KMS-11 (cell line): Measurements from ENCODE around the gene FAU.

ENCODE experiments used
- H2AFZ ChIP-seq: fragments of 200-600 bp; sonication (generic); 2 replicates; pipeline ENCODE4 v1.6.1; 2016; ENCODE audit warnings: antibody characterized with exemption, mixed run types, low read depth
- H3K27ac ChIP-seq: fragments of 200-600 bp; sonication (generic); 2 replicates; pipeline ENCODE4 v1.6.1; 2016; ENCODE audit warnings: mild to moderate bottlenecking, mixed run types
- H3K27me3 ChIP-seq: fragments of 200-600 bp; sonication (generic); 2 replicates; pipeline ENCODE4 v1.6.1; 2017; ENCODE audit warnings: mild to moderate bottlenecking, low read depth, mixed run types, moderate library complexity; ENCODE audit not compliant: insufficient read depth
- H3K36me3 ChIP-seq: fragments of 200-600 bp; sonication (generic); 2 replicates; pipeline ENCODE4 v1.6.1; 2017; ENCODE audit warnings: mild to moderate bottlenecking, mixed run types; ENCODE audit not compliant: insufficient read depth
- H3K4me1 ChIP-seq: fragments of 200-600 bp; sonication (generic); 2 replicates; pipeline ENCODE4 v1.6.1; 2016; ENCODE audit warnings: mild to moderate bottlenecking, low read depth, mixed run types; ENCODE audit not compliant: poor library complexity, severe bottlenecking
- H3K4me2 ChIP-seq: fragments of 200-600 bp; sonication (generic); 2 replicates; pipeline ENCODE4 v1.7.0; 2016; ENCODE audit warnings: mild to moderate bottlenecking, mixed run types
- H3K4me3 ChIP-seq: fragments of 200-600 bp; sonication (generic); IDR thresholded peaks from 2 replicates; pipeline ENCODE4 v1.6.1; 2017; ENCODE audit warnings: low read depth, low read length, mixed read lengths; ENCODE audit not compliant: insufficient read depth
- H3K79me2 ChIP-seq: fragments of 200-600 bp; sonication (generic); 2 replicates; pipeline ENCODE4 v1.6.1; 2016; ENCODE audit warnings: low read depth, mixed run types; ENCODE audit not compliant: insufficient read depth
- H3K9ac ChIP-seq: fragments of 200-600 bp; sonication (generic); 2 replicates; pipeline ENCODE4 v1.6.1; 2016; ENCODE audit warnings: mild to moderate bottlenecking, mixed run types
- H4K20me1 ChIP-seq: fragments of 200-600 bp; sonication (generic); 2 replicates; pipeline ENCODE4 v1.6.1; 2016; ENCODE audit warnings: mild to moderate bottlenecking, mixed run types; ENCODE audit not compliant: insufficient read depth
- TF ChIP-seq, protein P1 (sequence below): fragments of 200-600 bp; sonication (generic); conservative IDR thresholded peaks from 2 replicates; pipeline ENCODE4 v1.6.1; 2017; ENCODE audit warnings: low read depth, mild to moderate bottlenecking, antibody characterized with exemption, low read length, moderate library complexity, mixed read lengths

FAU gene

GRCh38 chr11:65128182-65129145 lies 6.5 kb upstream of the FAU start:
- Histone ChIP-seq H3K27ac (no peak overlapping the region), H3K9ac (no peak overlapping the region), H2AFZ (no peak overlapping the region), H3K79me2 (peaks cover 19% of the 10 kb centered on the region), H4K20me1 (no peaks in the 10 kb centered on the region), H3K4me1 (peaks cover 20% of the 10 kb centered on the region), H3K4me3 (no peak overlapping the region), H3K4me2 (no peak overlapping the region), H3K36me3 (no peaks in the 10 kb centered on the region; the same call in 1 of the 2 replicates), H3K27me3 (no peaks in the 10 kb centered on the region)
- TF ChIP-seq, protein P1, sequence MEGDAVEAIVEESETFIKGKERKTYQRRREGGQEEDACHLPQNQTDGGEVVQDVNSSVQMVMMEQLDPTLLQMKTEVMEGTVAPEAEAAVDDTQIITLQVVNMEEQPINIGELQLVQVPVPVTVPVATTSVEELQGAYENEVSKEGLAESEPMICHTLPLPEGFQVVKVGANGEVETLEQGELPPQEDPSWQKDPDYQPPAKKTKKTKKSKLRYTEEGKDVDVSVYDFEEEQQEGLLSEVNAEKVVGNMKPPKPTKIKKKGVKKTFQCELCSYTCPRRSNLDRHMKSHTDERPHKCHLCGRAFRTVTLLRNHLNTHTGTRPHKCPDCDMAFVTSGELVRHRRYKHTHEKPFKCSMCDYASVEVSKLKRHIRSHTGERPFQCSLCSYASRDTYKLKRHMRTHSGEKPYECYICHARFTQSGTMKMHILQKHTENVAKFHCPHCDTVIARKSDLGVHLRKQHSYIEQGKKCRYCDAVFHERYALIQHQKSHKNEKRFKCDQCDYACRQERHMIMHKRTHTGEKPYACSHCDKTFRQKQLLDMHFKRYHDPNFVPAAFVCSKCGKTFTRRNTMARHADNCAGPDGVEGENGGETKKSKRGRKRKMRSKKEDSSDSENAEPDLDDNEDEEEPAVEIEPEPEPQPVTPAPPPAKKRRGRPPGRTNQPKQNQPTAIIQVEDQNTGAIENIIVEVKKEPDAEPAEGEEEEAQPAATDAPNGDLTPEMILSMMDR: no peak

DNA sequence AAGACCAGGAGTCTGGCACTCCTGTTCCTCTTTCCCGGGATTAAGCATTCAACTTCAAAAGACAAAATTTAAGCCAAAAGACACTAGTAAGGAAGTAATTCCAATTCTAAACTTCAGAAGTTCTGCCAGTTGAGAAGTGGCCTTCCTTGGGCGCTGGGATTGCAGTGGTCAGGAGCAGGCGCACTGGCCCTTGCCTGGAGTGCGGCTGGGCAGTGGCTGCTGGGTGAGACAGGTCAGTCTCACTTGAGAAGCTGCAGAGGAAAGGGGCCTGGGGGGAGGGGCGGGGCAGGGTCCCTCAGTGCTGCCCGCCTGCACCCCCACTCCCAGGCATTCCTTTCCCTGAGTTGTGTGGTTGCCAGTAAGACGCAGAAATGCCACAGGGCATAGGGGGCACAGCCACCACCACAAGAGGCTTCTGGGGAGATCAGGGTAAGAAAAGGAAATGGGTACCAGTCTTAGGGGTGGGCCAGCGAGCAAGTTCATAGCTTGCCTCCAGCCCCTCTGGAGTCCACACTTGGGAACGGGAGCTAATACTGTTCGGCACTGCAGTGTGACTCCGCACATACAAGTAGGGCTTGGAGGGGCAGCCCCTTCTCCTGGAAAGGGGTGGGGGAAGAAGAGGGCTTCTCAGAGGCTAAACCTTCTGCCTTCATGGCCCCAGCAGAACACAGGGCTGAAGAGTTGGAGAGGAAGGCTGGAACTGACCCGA lies 5.7 kb upstream of the FAU start:
- H3K4me3 ChIP-seq: no peak overlapping the region
- no peak overlapping the region for H3K27ac ChIP-seq
- peaks cover 19% of the 10 kb centered on the region for H3K79me2 ChIP-seq
- H4K20me1 ChIP-seq: no peaks in the 10 kb centered on the region
- H3K9ac ChIP-seq: no peak overlapping the region
- H2AFZ ChIP-seq: no peak overlapping the region
- TF ChIP-seq, protein P1: no peak
- H3K4me2 ChIP-seq: no peak overlapping the region
- H3K27me3 ChIP-seq: no peaks in the 10 kb centered on the region
- peaks cover 20% of the 10 kb centered on the region for H3K4me1 ChIP-seq
- no peaks in the 10 kb centered on the region; the same call in 1 of the 2 replicates for H3K36me3 ChIP-seq

GRCh38 chr11:65126624-65127274 lies 4.8 kb upstream of the FAU start:
- TF ChIP-seq, protein P1: no peak
- Histone ChIP-seq H4K20me1 (no peaks in the 10 kb centered on the region), H3K9ac (no peak overlapping the region), H3K79me2 (peaks cover 21% of the 10 kb centered on the region), H3K36me3 (no peaks in the 10 kb centered on the region; the same call in 1 of the 2 replicates), H3K27ac (no peak overlapping the region), H3K27me3 (no peaks in the 10 kb centered on the region), H2AFZ (no peak overlapping the region), H3K4me1 (peaks cover 13% of the 10 kb centered on the region), H3K4me2 (no peak overlapping the region), H3K4me3 (no peak overlapping the region)

GRCh38 chr11:65125197-65126056 lies 3.5 kb upstream of the FAU start:
- TF ChIP-seq, protein P1: no peak
- Histone ChIP-seq H4K20me1 (no peaks in the 10 kb centered on the region), H3K27me3 (no peaks in the 10 kb centered on the region), H3K79me2 (peaks cover 35% of the 10 kb centered on the region), H3K36me3 (no peaks in the 10 kb centered on the region; the same call in 1 of the 2 replicates), H3K4me2 (no peak overlapping the region), H2AFZ (no peak overlapping the region), H3K4me1 (peaks cover 20% of the 10 kb centered on the region), H3K4me3 (no peak overlapping the region), H3K9ac (no peak overlapping the region), H3K27ac (no peak overlapping the region)
